ENCODE data around the gene LGALS3. TPM values are rescaled to one million over a fixed set of nuclear protein-coding genes. Genes with fewer than 3 reads are reported as not detected.

The LGALS3 gene
- total RNA-seq, 4 donors from 2014 or later = 242 to 1,284 (median 1,203) TPM

DNA sequence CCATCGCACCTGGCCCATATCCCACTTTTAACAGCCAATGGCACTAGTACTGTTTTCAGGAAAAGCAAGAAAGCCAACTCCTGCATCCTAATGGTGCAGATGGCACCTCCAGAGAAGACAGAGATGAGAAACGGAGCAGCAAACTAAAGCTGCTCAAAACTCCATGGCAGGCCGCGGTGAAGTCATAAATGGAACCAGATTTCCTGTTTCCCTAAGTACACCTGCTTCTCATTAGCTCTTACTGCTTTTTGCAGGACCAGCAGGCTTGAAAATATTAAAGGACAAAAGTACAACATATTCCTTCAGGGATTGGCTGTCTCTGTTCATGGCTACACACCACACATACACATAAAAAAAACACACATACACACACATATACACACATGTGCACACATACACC is 36.7 kb upstream of the LGALS3 start:
- H3K9me3 ChIP-seq = no peaks in the 10 kb centered on the region
- H3K4me1 ChIP-seq = peaks cover 0 to 9% (median 1%) of the 10 kb centered on the region in 4 donors
- no peak overlapping the region for H3K4me3 ChIP-seq
- DNase-seq = peak in 1 of 3 donors; percentile 32
- TF ChIP-seq, protein P1, sequence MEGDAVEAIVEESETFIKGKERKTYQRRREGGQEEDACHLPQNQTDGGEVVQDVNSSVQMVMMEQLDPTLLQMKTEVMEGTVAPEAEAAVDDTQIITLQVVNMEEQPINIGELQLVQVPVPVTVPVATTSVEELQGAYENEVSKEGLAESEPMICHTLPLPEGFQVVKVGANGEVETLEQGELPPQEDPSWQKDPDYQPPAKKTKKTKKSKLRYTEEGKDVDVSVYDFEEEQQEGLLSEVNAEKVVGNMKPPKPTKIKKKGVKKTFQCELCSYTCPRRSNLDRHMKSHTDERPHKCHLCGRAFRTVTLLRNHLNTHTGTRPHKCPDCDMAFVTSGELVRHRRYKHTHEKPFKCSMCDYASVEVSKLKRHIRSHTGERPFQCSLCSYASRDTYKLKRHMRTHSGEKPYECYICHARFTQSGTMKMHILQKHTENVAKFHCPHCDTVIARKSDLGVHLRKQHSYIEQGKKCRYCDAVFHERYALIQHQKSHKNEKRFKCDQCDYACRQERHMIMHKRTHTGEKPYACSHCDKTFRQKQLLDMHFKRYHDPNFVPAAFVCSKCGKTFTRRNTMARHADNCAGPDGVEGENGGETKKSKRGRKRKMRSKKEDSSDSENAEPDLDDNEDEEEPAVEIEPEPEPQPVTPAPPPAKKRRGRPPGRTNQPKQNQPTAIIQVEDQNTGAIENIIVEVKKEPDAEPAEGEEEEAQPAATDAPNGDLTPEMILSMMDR (IDR thresholded peaks at IDR 0.05) = no peak
- TF ChIP-seq POLR2A (IDR thresholded peaks at IDR 0.05) = no peak
- no peaks in the 10 kb centered on the region for H3K27me3 ChIP-seq
- peak overlapping the region in 2 of 4 donors; percentile 23 to 53 for H3K27ac ChIP-seq
- H3K36me3 ChIP-seq = no peaks in the 10 kb centered on the region

DNA sequence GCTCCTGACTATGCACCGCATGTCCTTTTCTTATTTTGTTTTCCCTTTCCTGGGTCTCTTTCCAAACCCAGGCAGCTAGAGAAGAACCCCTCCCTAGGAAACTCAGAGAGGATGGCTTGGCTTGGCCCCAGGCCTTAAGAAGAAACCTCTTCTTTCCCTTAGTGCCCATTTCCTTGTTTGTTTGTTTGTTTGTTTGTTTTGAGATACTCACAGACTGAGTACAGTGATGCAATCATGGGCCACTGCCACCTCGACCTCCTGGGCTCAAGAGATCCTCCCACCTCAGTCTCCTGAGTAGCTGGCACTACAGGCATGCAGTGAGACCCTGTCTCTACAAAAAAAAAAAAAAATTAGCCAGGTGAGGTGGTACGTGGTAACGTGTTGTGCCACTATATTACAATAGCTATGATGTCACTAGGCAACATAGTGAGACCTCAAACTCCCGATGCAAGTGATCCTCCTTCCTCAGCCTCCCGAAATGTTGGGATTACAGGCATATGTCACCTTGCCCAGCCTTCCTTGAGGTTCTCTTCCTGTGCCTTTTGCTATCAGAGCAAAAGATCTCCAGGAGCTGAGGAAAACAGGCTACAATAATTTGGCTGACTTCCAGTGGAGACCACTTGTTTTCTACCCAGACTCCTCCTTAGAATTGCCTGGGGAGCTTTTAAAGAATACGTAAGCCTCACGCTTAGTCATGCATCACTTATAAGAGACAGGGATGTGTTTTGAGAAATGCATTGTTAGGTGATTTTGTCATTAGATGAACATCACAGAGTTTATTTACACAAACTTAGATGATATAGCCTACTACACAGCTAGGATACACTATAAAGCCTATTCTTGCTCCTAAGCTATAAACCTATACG is 34.5 kb upstream of the LGALS3 start:
- Histone ChIP-seq H3K4me1 (peaks cover 3 to 19% (median 8%) of the 10 kb centered on the region in 4 donors), H3K4me3 (no peak overlapping the region), H3K27ac (no peak overlapping the region), H3K27me3 (no peaks in the 10 kb centered on the region), H3K9me3 (no peaks in the 10 kb centered on the region), H3K36me3 (no peaks in the 10 kb centered on the region)
- DNase-seq = peak in 1 of 3 donors; percentile 23
- no peak for TF ChIP-seq POLR2A (IDR thresholded peaks at IDR 0.05)
- TF ChIP-seq, protein P1 (IDR thresholded peaks at IDR 0.05) = no peak

DNA sequence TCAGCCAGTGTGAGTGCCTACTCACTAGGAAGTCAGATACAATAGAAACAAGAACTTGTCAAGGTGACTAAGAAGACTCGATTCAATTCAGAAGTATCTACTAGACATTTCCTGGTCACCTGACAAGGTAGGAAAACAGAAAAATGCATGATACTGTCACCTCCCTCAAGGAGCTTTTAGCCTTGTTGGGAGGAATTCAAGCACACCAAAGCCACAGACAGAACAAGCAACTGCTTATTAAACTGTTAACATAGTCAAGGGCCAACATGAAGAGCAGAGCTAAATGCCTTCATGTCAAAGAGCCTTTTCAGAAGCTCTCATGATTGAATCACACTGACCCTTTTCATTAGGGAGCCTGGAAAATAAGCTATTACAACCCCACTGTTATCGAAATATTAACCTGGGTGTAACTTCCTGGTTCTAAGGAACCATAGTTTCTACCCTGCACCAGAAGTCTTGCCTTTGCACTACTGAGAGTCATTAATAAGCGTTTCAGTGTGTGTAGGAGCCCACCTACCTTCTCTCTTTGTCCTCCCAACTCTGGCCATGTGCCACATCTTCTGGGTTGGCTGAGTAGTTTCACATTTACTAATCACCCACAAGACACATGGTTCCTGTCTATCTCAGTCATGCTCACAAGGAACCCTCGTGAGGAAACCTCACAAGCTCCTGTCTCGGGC is 31.0 kb upstream of the LGALS3 start:
- H3K9me3 ChIP-seq = no peaks in the 10 kb centered on the region
- DNase-seq = peak in 2 of 3 donors; percentile 75 to 82
- no peaks in the 10 kb centered on the region for H3K27me3 ChIP-seq
- TF ChIP-seq, protein P1 (IDR thresholded peaks at IDR 0.05) = no peak
- no peak for TF ChIP-seq POLR2A (IDR thresholded peaks at IDR 0.05)
- H3K4me1 ChIP-seq = peaks cover 0 to 35% (median 15%) of the 10 kb centered on the region in 4 donors
- H3K36me3 ChIP-seq = no peaks in the 10 kb centered on the region
- H3K27ac ChIP-seq = peak overlapping the region; percentile 34 to 68 (median 58)
- no peak overlapping the region for H3K4me3 ChIP-seq

DNA sequence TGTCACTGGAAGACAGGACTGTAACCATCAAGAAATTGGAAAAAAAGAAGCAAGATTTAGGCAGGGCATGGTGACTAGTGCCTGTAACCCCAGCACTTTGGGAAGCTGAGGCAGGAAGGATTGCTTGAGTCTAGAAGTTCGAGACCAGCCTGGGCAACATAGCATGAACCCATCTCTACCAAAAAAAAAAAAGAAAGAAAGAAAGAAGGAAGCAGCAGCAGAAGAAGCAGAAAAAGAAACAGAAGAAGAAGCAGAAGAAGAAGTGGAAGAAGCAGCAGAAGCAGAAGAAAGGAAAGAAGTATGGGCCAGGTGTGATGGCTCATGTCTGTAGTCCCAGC is 30.5 kb upstream of the LGALS3 start:
- Histone ChIP-seq H3K27ac (peak overlapping the region; percentile 34 to 68 (median 58)), H3K27me3 (no peaks in the 10 kb centered on the region), H3K4me3 (no peak overlapping the region), H3K9me3 (no peaks in the 10 kb centered on the region), H3K36me3 (no peaks in the 10 kb centered on the region), H3K4me1 (peaks cover 0 to 39% (median 19%) of the 10 kb centered on the region in 4 donors)
- no peak for DNase-seq
- TF ChIP-seq, protein P1 (IDR thresholded peaks at IDR 0.05) = no peak
- TF ChIP-seq POLR2A (IDR thresholded peaks at IDR 0.05) = no peak

DNA sequence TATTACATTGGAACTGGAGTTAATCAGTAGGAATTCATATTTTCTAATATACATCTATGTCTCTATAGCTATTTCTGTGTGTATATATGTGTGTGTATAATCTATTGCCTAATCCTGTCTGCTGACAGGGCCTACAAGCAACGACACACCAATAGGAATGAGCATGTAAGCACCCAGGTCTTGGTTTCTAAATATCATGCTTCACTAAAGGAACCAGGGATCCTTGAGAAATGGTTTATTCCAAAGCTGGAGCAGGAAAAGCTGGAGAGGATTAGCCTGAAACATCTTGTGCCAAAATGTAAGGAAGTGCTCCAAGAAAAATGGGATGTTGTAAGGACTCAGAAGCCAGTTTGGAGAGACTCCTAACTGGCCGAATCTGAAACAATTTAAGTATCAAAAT is 29.3 kb upstream of the LGALS3 start:
- no peaks in the 10 kb centered on the region for H3K27me3 ChIP-seq
- H3K4me3 ChIP-seq = no peak overlapping the region
- no peaks in the 10 kb centered on the region for H3K36me3 ChIP-seq
- TF ChIP-seq, protein P1 (IDR thresholded peaks at IDR 0.05) = no peak
- no peak for TF ChIP-seq POLR2A (IDR thresholded peaks at IDR 0.05)
- peak in 1 of 3 donors; percentile 8 for DNase-seq
- H3K27ac ChIP-seq = peak overlapping the region in 3 of 4 donors; percentile 24 to 58 (median 32)
- peaks cover 9 to 51% (median 26%) of the 10 kb centered on the region in 4 donors for H3K4me1 ChIP-seq
- H3K9me3 ChIP-seq = no peaks in the 10 kb centered on the region

All from Peyer's patch (tissue), 4 donors.